Trophoblast cell (in vitro differentiated cells and primary cell): ENCODE data around the gene FAM174B.

Experiments used
- DNase-seq, 2 donors: peaks; one replicate each; pipeline ENCODE4 v3.0.0-alpha.2; 2016
- H2AFZ ChIP-seq: 2 replicates; pipeline ENCODE4 v1.6.1; 2013; ENCODE audit warnings: low read length, moderate library complexity, mild to moderate bottlenecking; ENCODE audit not compliant: insufficient read depth, poor library complexity
- H2AK5ac ChIP-seq: 2 replicates; pipeline ENCODE4 v1.6.1; 2013; ENCODE audit warnings: mild to moderate bottlenecking, low read length
- H2BK120ac ChIP-seq: 2 replicates; pipeline ENCODE4 v1.6.1; 2013; ENCODE audit warnings: low read length, mild to moderate bottlenecking, moderate library complexity; ENCODE audit not compliant: insufficient read depth, poor library complexity
- H2BK12ac ChIP-seq: 2 replicates; pipeline ENCODE4 v1.6.1; 2013; ENCODE audit warnings: mild to moderate bottlenecking, low read length, moderate library complexity
- H2BK5ac ChIP-seq: 2 replicates; pipeline ENCODE4 v1.6.1; 2013; ENCODE audit warnings: low read length, low read depth, moderate library complexity, mild to moderate bottlenecking; ENCODE audit not compliant: poor library complexity
- H3K14ac ChIP-seq: 2 replicates; pipeline ENCODE4 v1.6.1; 2013; ENCODE audit warnings: mild to moderate bottlenecking, low read length
- H3K18ac ChIP-seq: 2 replicates; pipeline ENCODE4 v1.6.1; 2013; ENCODE audit warnings: mild to moderate bottlenecking, low read length
- H3K23ac ChIP-seq: 2 replicates; pipeline ENCODE4 v1.6.1; 2013; ENCODE audit warnings: low read length
- H3K27ac ChIP-seq: 2 replicates; pipeline ENCODE4 v1.5.1; 2013; ENCODE audit warnings: low read depth, mild to moderate bottlenecking, inconsistent platforms, low read length, moderate library complexity
- H3K27me3 ChIP-seq: 2 replicates; pipeline ENCODE4 v1.6.1; 2013; ENCODE audit warnings: inconsistent platforms, mild to moderate bottlenecking, low read length, moderate library complexity; ENCODE audit not compliant: insufficient read depth
- H3K36me3 ChIP-seq, 2 experiments: 1 replicate in 1 of 2; 2 replicates in 1 of 2; pipeline ENCODE4 v1.6.1; 2013; ENCODE audit warnings: low read length in 2 of 2, mild to moderate bottlenecking in 2 of 2, moderate library complexity in 1 of 2; ENCODE audit not compliant: insufficient read depth in 2 of 2, control insufficient read depth in 1 of 2
- H3K4ac ChIP-seq: 2 replicates; pipeline ENCODE4 v1.6.1; 2013; ENCODE audit warnings: low read depth, mild to moderate bottlenecking, low read length, moderate library complexity
- H3K4me1 ChIP-seq, 2 experiments: 1 replicate in 1 of 2; 2 replicates in 1 of 2; pipeline ENCODE4 v1.6.1; 2013; ENCODE audit warnings: low read length in 2 of 2, mild to moderate bottlenecking in 2 of 2, moderate library complexity in 1 of 2; ENCODE audit not compliant: insufficient read depth in 2 of 2, control insufficient read depth in 1 of 2
- H3K4me2 ChIP-seq: 2 replicates; pipeline ENCODE4 v1.6.1; 2013; ENCODE audit warnings: inconsistent platforms, mild to moderate bottlenecking, low read length, moderate library complexity
- H3K4me3 ChIP-seq: 2 replicates; pipeline ENCODE4 v1.5.1; 2013; ENCODE audit warnings: mild to moderate bottlenecking, low read depth, low read length, inconsistent platforms
- H3K79me1 ChIP-seq: one replicate; pipeline ENCODE4 v1.6.1; 2013; ENCODE audit warnings: low read length
- H3K79me2 ChIP-seq: 2 replicates; pipeline ENCODE4 v1.6.1; 2013; ENCODE audit warnings: low read length, mild to moderate bottlenecking; ENCODE audit not compliant: control insufficient read depth, insufficient read depth, poor library complexity
- H3K9ac ChIP-seq: 2 replicates; pipeline ENCODE4 v1.6.1; 2013; ENCODE audit warnings: mild to moderate bottlenecking, low read length
- H3K9me3 ChIP-seq: 2 replicates; pipeline ENCODE4 v1.6.1; 2013; ENCODE audit warnings: low read depth, mild to moderate bottlenecking, control low read depth, inconsistent platforms, low read length; ENCODE audit not compliant: insufficient read depth
- H4K12ac ChIP-seq: 2 replicates; pipeline ENCODE4 v1.6.1; 2013; ENCODE audit warnings: low read depth, mild to moderate bottlenecking, low read length, moderate library complexity
- H4K8ac ChIP-seq: 2 replicates; pipeline ENCODE4 v1.6.1; 2013; ENCODE audit warnings: low read depth, mild to moderate bottlenecking, low read length, moderate library complexity
- H4K91ac ChIP-seq: one replicate; pipeline ENCODE4 v1.6.1; 2013; ENCODE audit warnings: low read depth, mild to moderate bottlenecking, low read length, moderate library complexity
- WGBS: extraction: QIAGEN DNeasy Blood & Tissue Kit; methylation state at CpG from one replicate; pipeline ENCODE4 v1.1.7; 2013; ENCODE audit warnings: missing lambda C conversion rate; ENCODE audit not compliant: insufficient read length, insufficient coverage; ENCODE audit errors: extremely low coverage; 5-methylcytosine and 5-hydroxymethylcytosine counted together

The FAM174B gene

GRCh38 chr15:92629975-92630626 lies 25.5 kb downstream of the FAM174B start:
- Histone ChIP-seq H3K27me3 (no peaks in the 10 kb centered on the region), H3K9ac (no peak overlapping the region), H2BK5ac (no peak overlapping the region), H4K8ac (no peak overlapping the region), H3K36me3 (no peaks in the 10 kb centered on the region), H3K4me2 (no peak overlapping the region), H3K79me1 (no peaks in the 10 kb centered on the region), H3K18ac (no peak overlapping the region), H3K4me1 (no peaks in the 10 kb centered on the region), H2AK5ac (no peak overlapping the region), H2BK120ac (no peak overlapping the region), H3K4me3 (no peak overlapping the region), H3K79me2 (no peaks in the 10 kb centered on the region), H2BK12ac (no peak overlapping the region), H3K27ac (no peak overlapping the region), H3K14ac (no peak overlapping the region), H2AFZ (no peak overlapping the region), H3K4ac (no peak overlapping the region), H4K91ac (no peak overlapping the region), H4K12ac (no peak overlapping the region), H3K23ac (no peak overlapping the region), H3K9me3 (no peaks in the 10 kb centered on the region)
- no peak for DNase-seq
- no CpG with 5 or more reads among the region's 11 CpGs for WGBS

- no peak overlapping the region for H3K14ac ChIP-seq
- H2BK120ac ChIP-seq, result no peak overlapping the region
- no peak overlapping the region for H3K4ac ChIP-seq
- no peaks in the 10 kb centered on the region for H3K79me1 ChIP-seq
- no peaks in the 10 kb centered on the region for H3K4me1 ChIP-seq
- no peak overlapping the region for H4K12ac ChIP-seq
- H3K36me3 ChIP-seq, result no peaks in the 10 kb centered on the region
- H3K18ac ChIP-seq, result no peak overlapping the region
- H2AFZ ChIP-seq, result no peak overlapping the region
- no peak overlapping the region for H3K9ac ChIP-seq
- H3K9me3 ChIP-seq, result no peaks in the 10 kb centered on the region
- no peak overlapping the region for H3K4me3 ChIP-seq
- no peak overlapping the region for H3K27ac ChIP-seq
- H4K91ac ChIP-seq, result no peak overlapping the region
- H4K8ac ChIP-seq, result no peak overlapping the region
- H3K27me3 ChIP-seq, result no peaks in the 10 kb centered on the region
- no CpG with 5 or more reads among the region's 11 CpGs for WGBS
- no peak overlapping the region for H2BK12ac ChIP-seq
- H3K79me2 ChIP-seq, result no peaks in the 10 kb centered on the region
- no peak overlapping the region for H2BK5ac ChIP-seq
- H3K23ac ChIP-seq, result no peak overlapping the region
- no peak overlapping the region for H3K4me2 ChIP-seq
- no peak for DNase-seq
- H2AK5ac ChIP-seq, result no peak overlapping the region
Measured at GRCh38 chr15:92629276-92629974, 26.1 kb downstream of the FAM174B start.

- no peak overlapping the region for H3K4ac ChIP-seq
- no peak overlapping the region for H2AFZ ChIP-seq
- H4K91ac ChIP-seq, result no peak overlapping the region
- H3K14ac ChIP-seq, result no peak overlapping the region
- H3K79me1 ChIP-seq, result no peaks in the 10 kb centered on the region
- no peaks in the 10 kb centered on the region for H3K4me1 ChIP-seq
- H3K23ac ChIP-seq, result no peak overlapping the region
- H3K18ac ChIP-seq, result no peak overlapping the region
- DNase-seq, result no peak
- no peak overlapping the region for H3K4me3 ChIP-seq
- no peak overlapping the region for H4K12ac ChIP-seq
- no peaks in the 10 kb centered on the region for H3K79me2 ChIP-seq
- no peak overlapping the region for H2BK12ac ChIP-seq
- no peak overlapping the region for H2AK5ac ChIP-seq
- H3K36me3 ChIP-seq, result no peaks in the 10 kb centered on the region
- no peak overlapping the region for H3K9ac ChIP-seq
- no peak overlapping the region for H2BK5ac ChIP-seq
- no peaks in the 10 kb centered on the region for H3K27me3 ChIP-seq
- no CpG with 5 or more reads among the region's 11 CpGs for WGBS
- H4K8ac ChIP-seq, result no peak overlapping the region
- no peak overlapping the region for H3K4me2 ChIP-seq
- no peaks in the 10 kb centered on the region for H3K9me3 ChIP-seq
- H3K27ac ChIP-seq, result no peak overlapping the region
- H2BK120ac ChIP-seq, result no peak overlapping the region
Measured at GRCh38 chr15:92627014-92627413, 28.6 kb downstream of the FAM174B start.

- H3K4ac ChIP-seq, result no peak overlapping the region
- no peak overlapping the region for H3K9ac ChIP-seq
- H2BK12ac ChIP-seq, result no peak overlapping the region
- no peaks in the 10 kb centered on the region for H3K79me2 ChIP-seq
- no peak overlapping the region for H2BK5ac ChIP-seq
- peak in 1 of 2 donors; percentile 38 for DNase-seq
- no peaks in the 10 kb centered on the region for H3K79me1 ChIP-seq
- no peak overlapping the region for H2AK5ac ChIP-seq
- no peak overlapping the region for H4K8ac ChIP-seq
- no peak overlapping the region for H3K4me3 ChIP-seq
- H3K4me1 ChIP-seq, result no peaks in the 10 kb centered on the region
- no peak overlapping the region for H2AFZ ChIP-seq
- H3K9me3 ChIP-seq, result no peaks in the 10 kb centered on the region
- no peak overlapping the region for H3K4me2 ChIP-seq
- H3K27me3 ChIP-seq, result no peaks in the 10 kb centered on the region
- H2BK120ac ChIP-seq, result no peak overlapping the region
- no peaks in the 10 kb centered on the region for H3K36me3 ChIP-seq
- no CpG with 5 or more reads among the region's 3 CpGs for WGBS
- no peak overlapping the region for H3K14ac ChIP-seq
- no peak overlapping the region for H3K18ac ChIP-seq
- H4K91ac ChIP-seq, result no peak overlapping the region
- no peak overlapping the region for H4K12ac ChIP-seq
- no peak overlapping the region for H3K27ac ChIP-seq
- no peak overlapping the region for H3K23ac ChIP-seq
Measured at GRCh38 chr15:92625251-92625980, 30.2 kb downstream of the FAM174B start.
